HG03439 (cell line): ENCODE measurements around the gene LCN1.
"Not testable (repeated sequence)": the region's sequence is repeated elsewhere in the genome, so short reads cannot be mapped to it uniquely, and the experiment has no call there.

ENCODE experiments used
- ATAC-seq: cut with Tn5 transposase; IDR thresholded peaks from one replicate; pipeline ENCODE4 v1.9.1; 2021; ENCODE audit warnings: mild to moderate bottlenecking, moderate library complexity; ENCODE audit not compliant: unreplicated experiment

LCN1 gene

DNA sequence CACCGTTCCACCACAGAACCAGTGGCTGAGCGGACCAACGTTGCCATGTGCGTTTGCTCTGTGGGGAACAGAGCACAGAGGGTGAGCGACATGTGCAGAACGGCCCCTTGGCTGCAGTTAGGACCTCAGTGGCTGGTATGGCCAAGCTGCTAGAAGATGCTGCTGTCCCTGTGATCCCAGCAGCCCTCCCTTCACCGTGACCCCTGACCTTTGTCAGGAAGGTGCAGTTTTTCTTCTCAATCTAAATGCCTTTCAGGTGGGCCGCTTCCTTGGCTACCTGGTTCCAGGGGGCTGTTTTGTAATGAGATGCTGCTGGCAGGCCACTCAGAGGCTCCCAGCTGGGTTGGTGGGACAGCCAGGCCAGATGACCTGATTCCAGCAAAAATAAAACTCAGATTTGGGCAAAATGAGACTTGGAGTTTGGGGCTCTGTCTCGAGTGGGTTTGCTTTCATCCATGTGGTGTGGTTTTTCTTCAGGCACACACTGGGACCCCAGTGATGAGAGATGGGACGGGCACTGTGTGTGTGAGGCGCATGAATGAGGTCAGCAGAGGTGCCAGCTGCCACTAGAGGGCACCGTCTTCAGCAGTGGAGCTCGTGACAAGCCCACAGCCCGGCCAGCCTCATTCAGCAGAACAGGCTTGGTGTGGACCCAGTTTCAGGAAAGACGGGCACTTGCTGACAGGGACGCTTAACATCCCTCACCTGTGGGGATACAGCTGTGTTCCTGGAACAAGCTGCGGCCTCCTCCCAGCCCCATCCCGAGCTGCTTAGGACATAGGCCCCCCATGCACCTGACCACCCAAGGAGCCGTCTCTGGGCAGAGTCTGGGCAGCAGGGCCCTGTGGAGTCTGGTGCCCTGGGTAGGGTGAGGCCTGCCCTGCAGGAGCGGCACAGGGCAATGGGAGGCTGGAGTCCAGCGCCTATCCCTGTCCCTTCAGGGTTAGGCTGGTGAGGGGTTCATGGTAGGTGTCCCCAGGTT, 16.7 kb upstream of the LCN1 start:
- ATAC-seq, result no peak

DNA sequence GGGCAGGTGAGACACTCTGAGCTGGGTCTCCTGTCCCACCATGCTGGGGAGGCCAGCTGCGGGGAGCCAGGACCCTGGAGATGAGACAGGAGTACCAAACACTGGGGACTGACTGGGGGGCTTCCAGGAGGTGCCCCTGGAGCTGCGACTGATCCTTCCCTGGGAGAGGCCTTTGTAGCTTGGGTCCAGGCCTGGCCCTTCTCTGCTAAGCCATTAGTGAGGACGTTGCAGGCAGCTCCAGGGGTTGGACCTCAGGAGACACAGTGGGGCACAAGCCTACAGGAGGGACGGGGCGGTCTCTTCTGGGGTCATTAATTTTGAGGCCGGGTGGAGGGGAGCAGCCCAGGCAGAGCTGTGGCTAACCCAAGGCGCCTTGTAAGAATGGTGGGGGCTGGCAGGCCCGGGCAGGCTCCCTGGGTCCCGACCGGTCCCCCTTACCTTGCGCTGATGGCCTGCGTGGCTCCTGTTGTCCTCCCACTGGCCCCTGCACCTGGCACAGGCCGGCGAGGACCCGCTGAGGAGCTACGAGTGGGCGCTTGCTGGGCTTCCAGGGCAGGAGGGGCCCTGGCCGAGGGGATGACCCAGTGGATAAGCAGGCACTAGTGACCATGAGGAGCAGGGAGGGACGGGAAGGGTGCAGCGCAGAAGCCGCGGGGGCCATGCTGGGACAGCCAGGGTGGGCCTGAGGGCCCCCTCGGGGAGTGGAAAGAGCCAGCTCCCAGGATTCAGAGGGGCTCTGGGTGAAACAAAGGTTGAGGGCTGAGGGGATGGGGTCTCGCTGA, 15.6 kb upstream of the LCN1 start:
- ATAC-seq, result no peak

DNA sequence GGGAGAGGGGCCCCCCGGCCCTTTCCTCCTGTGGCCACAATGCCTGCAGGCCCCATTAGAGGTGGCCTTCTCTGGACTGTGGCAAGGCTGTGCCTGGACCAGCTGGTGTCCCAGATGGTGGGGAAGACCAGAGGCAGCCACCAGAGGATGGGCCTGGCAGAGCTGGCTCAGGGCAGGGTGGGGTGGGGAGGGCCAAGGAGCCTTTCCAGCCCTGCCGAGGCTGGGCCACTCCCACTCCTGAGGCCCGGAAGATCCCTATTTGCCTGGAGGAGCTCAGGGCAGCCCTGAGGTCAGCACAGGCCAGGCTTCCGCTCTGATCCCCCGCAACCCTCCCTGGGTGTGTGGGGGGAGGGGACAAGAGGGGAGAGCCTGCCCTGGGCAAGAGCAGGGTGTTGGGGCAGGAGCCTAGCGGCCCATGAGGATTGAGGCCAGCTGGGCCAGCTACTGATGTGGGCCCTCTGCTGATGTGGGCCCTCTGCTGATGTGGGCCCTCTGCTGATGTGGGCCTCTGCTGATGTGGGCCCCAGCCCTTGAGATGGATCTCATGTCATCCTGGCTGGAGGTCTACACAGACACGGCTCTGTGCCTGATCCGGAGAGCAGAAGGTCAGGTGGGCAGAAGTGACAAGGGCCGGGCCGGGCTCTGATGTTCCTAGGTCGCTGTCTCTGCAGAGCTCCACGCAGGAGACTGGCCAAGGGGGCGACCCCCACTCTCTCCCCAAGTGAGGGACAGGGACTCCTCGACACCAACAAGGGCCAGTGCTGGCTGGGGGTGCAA, 14.7 kb upstream of the LCN1 start:
- ATAC-seq, result no peak

DNA sequence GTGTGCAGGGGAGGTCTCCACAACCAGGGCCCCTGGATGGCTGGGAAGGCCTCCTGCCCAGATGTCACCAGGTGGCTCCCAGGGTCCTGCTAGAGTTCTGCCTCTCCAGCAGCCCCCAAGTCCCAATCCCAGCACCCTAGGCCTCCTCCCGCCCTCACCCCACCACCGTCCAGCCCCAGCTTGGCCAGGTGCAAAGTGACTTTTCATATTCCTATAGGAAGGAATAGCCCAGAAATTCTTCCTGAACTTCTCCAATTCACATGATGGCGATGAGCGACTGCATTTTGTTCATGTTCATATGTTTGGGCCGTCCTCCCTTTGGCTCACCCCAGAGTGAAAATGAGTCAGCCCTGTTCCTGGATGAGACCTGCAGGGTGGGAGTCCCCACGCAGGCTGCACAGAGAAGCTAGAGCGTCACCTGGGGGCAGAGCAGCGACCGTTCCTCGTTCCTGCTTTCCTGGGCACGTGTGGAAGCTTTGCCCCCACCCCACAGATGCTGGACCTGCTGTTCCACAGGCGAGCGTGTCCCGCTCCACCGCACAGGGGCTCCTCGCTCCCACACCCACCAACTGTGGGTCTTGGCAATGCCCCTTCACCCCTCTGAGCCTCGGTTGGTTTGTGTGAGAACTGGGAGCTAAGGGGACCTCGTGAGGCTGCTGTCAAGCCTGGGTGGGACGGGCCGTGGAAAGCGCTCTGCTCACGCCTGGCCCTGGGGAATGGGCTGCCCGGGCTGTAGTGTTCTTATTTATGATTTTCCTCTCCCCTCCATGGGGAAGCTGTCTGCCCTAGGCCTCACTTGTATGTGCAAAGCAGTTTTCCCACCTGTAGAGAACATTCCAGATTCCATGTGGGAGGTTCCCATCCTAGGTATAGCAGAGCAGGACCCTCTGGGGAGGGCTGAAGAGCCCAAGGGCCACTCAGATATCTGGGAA, 13.9 kb upstream of the LCN1 start:
- no peak for ATAC-seq

DNA sequence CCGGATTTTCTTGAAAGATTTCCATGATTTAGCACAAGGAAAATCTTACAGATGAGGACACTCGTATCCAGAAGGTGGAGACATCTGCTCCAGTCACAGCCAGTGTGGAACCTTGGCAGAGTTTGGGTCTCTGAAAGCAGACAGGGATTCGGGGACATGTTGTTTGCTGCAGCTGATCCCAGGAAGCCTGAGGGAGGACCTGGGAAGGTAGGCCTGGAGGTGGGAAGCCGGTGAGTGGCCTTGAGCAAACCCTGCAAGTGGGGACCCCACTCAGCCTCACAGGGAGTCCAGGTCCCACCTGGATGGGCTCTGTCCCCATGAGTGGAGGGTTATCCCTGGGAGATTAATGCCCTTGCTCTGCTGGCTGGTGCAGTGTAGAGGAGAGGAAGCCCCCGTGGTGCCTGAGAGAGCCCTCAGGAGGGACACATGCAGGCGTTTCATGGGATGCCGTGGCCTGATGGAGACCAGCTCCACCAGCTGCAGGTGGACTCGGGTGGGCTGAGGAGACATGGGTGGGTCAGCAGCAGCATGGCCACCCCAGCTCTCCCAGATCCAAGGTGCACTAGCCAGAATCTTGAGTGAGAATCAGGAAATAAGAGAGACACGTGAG, 12.9 kb upstream of the LCN1 start:
- no peak for ATAC-seq

DNA sequence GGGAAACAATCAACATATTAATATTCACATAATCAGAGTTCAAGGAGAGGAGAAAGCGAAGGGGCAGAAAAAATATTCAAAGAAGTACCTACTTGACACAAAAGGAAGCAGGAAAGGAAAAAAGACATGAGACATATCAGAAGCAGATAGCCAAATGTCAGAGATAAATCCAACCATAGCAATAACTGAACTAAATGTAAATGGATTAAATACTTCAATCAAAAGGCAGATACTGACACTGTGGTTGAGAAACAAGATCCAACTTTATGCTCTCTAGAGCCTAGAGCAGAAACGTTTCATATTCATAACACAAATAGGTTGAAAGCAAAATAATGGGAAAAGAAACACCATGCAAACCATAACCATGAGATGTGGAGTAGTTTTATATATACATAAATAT, 11.8 kb upstream of the LCN1 start:
- no peak for ATAC-seq

DNA sequence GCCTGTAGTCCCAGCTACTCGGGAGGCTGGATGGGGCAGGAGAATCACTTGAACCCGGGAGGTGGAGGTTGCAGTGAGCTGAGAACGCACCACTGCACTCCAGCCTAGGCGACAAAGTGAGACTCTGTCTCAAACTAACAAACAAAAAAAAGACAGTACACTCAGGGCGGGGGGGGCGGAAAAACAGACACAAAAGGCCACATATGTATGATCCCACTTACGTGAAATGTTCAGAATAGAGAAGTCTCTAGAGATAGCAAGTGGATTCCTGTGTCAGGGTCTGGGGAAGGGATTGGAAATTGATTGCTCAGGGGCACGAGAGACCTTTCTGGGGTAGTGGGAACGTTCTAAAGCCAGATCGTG, 9.0 kb upstream of the LCN1 start:
- ATAC-seq, result no peak

DNA sequence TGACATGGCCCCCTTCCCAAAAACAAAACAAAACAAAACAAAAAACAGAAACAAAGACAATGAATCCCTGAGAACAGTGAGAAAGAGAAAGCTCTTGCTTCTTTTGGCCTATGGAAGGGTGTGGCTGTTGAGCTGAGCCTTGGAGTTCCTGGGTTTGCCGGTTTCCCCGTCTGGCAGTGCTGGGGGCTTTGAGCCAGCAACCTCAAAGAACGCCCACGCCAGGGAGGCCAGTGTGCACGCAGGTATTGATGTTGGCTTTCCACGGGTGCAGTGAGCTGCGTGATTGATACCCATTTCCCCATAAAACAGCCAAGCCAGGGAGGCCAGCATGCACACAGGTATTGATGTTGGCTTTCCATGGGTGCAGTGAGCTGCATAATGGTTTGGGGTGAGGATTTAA, 8.3 kb upstream of the LCN1 start:
- ATAC-seq, result no peak

DNA sequence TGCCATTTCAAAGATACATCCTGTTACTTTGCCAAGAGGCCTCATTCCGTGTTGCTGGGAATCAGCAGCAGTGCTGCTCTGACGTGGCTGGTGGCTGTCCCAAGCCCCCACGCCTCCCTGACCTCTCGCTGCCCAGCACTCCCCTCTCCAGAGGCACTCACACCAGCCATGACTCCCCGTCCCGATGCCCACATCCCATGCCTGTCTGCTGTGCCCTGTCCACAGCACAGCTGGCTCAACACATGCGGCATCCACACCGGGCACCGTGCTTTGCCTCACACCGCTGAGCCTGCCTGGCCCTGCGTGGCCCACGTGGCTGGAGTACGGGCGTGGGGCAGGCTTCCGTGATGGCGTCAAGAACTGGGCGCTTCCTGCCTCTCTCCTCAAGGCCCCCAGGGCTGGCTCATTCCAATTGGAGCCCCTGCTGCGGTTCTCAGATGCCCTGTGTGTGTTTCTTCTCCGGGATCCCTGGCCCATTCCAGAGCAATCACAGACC, 7.8 kb upstream of the LCN1 start:
- no peak for ATAC-seq

DNA sequence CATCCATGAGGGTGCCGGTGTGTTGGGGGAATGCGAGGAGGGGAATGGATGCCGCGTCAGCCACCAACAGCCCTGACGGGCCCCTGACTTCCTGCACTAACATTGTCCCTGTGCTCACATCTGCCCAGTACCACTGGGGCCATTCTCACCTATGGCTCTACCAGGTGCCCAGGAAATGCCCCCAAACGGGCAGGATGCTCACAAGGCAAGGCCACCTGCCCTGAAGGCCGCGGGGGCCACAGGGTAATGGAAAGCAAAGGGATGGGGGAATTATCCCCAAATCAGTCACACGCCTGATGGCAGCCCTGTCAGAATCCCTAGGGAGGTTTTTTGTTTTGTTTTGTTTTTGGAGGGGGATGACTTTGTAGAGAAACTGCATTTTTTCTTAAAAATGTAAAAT, 7.3 kb upstream of the LCN1 start:
- not testable (repeated sequence) for ATAC-seq

DNA sequence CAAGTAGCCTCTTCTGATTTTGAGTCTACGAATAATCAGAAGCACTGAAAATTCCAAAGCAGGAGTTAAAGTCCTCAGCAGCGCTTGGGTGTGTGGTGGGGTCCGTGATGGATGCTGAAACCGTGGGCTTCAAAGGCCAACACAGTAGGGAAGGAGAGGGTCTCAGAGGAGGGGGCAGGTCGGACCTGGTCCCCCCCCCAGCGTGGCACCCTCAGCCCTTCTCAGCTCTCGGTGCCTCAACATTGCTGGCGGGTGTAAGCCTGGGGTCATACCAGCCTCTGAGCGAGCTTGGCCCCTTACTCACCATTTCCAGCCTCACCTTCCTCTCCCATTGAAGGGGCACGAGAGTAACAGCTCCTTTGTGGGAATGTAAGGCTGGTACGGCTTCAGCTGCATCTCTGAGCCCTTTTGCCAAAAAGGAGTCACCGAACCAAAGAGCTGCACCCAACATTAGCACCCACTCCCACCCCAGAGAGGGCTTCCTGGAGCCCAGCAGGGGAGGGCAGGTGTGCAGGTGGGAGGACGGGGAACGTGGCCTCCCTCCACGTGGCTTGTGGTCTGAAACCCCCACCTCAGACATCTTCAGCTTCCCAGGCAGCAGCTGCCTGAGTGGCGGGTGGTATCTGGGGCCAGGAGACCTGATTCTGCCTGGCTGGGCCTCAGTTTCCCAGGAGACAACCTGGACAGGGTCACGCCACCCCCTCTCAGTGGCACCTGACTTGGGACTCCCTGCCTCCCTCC, 6.7 kb upstream of the LCN1 start:
- no peak for ATAC-seq

DNA sequence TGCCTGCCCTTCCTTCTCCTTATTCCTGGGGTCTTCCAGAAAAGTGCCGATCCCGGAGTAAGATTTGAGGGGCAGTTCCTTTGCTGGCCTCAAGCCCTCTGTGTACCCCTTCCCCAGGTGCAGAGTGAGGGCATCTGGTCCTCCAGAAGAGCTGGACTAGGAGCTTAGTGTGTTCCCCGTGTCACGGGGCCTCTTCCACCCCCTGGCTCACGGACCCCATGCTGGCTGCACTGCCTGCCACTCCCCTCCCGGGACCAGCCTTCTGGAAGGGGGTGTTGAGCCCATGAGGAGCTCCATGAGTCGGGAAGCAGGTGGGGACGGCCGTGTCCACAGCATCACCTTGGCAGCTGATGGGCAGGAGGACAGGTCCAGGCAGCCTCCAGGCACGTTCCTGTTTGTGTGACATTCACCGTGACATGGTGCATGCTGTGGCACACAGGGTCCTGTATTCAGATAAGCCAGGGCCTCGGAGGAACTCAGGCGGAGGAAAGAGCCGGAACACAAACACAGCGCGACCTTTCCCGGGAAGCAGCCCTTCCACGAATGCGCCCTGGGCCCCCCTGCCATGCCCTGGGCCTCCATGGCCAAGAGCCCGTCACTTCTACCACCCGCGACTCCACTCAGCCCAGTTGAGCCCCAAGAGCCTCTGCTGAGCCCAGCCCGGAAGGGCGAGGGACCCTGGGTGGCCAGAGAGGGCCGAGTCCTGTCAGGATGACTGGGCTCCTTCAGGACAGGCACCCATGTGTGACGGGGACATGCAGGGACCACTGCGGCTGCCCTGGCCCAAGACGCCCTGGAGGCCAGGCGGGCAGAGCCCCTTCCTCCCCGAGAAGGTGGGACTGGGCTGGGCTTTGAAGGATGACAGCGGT, 5.9 kb upstream of the LCN1 start:
- ATAC-seq, result no peak

DNA sequence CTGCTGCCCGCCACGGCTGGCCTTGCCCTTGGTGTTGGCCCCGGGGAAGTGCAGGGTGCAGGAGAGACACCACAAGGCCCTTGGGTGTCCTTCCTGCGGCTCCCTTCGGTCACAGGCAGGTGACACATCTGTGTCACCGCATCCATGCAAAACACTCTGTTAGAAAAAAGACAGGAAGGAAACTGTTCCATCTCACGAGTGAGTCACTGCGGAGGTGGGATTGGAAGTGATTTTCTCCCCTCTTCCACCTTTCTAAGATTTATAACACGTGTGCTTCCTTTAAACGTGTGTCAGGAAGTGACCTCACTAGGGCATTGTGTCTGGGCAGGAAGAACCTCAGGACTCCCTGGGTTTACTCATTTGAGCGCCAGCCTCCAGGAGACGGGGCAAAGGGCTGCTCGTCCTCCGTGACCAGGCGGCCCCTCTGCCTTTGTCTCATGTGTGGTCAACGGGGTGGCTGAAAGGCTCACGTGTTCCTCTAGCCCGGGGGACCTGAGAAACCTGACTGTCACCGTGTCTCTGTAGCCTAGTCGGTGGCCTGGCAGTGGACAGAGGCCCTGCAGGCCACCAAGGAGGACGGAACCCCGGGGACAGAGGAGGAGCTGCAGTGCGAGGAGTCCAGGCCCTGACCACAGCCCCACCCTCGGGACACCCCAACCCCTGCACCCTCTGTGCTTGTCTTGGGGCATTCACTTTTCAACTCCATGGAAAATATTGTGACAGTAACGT, 4.9 kb upstream of the LCN1 start:
- no peak for ATAC-seq

DNA sequence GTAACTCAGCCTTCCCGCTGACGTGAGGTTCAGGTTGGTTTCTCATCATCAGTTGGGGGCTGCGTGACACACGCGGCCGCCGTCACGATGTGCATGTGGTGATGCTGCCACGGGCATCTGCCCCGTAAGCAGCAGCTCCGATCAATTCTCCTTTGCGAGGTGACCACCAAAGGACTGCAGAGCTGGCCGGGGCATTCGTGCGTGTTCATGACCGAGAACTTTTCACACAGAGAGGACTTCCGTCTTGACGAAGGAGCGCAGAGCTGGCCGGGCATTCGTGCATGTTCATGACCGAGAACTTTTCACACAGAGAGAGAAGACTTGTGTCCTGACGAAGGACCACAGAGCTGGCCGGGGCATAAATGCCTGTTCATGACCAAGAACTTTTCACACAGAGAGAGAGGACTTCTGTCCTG, 3.8 kb upstream of the LCN1 start:
- ATAC-seq, result no peak

DNA sequence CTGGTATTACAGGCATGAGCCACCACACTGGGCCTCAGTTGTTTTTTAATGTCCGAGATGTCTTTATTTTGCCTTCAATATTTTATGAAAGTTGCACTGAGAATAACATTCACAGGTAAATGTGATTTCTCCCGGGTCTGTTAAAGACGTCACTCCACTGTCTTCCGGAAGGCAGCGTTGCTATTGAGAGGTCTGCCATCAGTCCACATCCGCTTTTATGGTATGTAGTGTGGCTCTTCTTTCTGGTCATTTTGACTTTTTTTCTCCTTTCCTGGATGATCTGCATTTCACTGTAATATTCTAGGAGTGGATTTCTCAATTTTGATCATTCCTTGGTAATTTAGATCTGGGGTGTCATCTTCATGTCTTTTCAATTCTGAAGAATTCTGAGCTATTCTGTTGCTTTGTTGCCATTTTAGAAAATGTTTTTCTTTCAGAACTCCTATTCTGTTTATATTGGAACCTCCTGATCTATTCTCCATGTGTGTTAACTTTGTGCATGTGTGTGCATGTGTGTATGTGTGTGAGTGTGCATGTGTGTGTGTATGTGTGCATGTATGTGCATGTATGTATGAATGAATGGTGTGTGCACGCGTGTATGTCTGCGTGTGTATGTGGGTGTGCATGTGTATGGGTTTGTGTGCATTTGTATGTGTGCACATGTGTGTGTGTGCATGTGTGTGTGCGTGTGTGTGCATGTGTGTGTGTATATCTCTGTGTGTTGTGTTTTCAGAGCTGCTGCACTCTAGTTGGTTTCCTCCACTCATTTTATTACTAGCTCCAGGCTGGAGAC, 1.9 kb upstream of the LCN1 start:
- no peak for ATAC-seq

DNA sequence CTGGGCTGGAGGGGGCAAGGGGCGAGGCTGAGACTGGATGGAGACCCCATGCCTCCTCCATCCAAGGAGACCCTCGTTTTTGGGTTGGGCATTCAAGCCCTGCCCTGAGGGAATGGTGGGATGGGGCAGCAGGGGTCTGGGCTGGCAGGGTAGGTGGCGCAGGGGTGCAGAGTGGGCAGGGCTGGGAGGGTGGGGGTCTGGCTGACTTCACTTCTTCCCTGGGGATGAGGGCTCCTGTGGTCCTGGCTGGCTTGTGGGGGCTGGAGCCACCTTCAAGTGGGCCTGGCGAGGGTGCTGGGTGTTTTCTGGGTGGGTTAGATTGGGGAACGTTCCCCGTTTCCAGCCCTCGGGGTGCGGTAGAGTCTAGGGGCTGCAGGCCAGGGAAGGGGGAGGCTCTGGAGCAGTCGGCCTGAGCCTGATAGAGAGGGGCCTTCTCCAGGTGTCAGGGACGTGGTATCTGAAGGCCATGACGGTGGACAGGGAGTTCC, 412 bp downstream of the LCN1 start:
- no peak for ATAC-seq
